T-helper 2 cell treated with Interferon-gamma antibody and Interleukin-4, amounts not matched to agents 5 μg/mL and 100 μg/mL, for 36 hours (primary cell): ENCODE results near the gene ZNF335.
"Not testable (repeated sequence)": the region's sequence is repeated elsewhere in the genome, so short reads cannot be mapped to it uniquely, and the experiment has no call there.

Source experiments
- DNase-seq: peaks from one replicate; pipeline ENCODE4 v3.0.0; 2021; ENCODE audit warnings: low spot score
- H3K27ac Mint-ChIP-seq: one replicate; pipeline ENCODE4 v1.8.0; 2021; ENCODE audit warnings: mild to moderate bottlenecking, mixed read lengths
- H3K27me3 Mint-ChIP-seq: one replicate; pipeline ENCODE4 v1.8.0; 2021; ENCODE audit warnings: low read depth, mixed read lengths
- H3K36me3 Mint-ChIP-seq: one replicate; pipeline ENCODE4 v1.8.0; 2021; ENCODE audit warnings: low read depth, mixed read lengths
- H3K4me1 Mint-ChIP-seq: one replicate; pipeline ENCODE4 v1.8.0; 2021; ENCODE audit warnings: low read depth, mixed read lengths
- H3K4me3 Mint-ChIP-seq: one replicate; pipeline ENCODE4 v1.8.0; 2022; ENCODE audit warnings: mild to moderate bottlenecking, moderate library complexity, mixed read lengths
- H3K9me3 Mint-ChIP-seq: one replicate; pipeline ENCODE4 v1.8.0; 2021; ENCODE audit warnings: mixed read lengths

Gene ZNF335

GRCh38 chr20:45959956-45960630 is 11.9 kb downstream of the ZNF335 start:
- H3K4me3 Mint-ChIP-seq: no peak overlapping the region
- no peak overlapping the region for H3K27ac Mint-ChIP-seq
- peaks cover 60% of the 10 kb centered on the region for H3K36me3 Mint-ChIP-seq
- no peaks in the 10 kb centered on the region for H3K9me3 Mint-ChIP-seq
- no peaks in the 10 kb centered on the region for H3K4me1 Mint-ChIP-seq
- H3K27me3 Mint-ChIP-seq: no peaks in the 10 kb centered on the region
- no peak for DNase-seq

GRCh38 chr20:45959126-45959525 is 12.9 kb downstream of the ZNF335 start:
- H3K27me3 Mint-ChIP-seq: no peaks in the 10 kb centered on the region
- H3K36me3 Mint-ChIP-seq: peaks cover 56% of the 10 kb centered on the region
- no peaks in the 10 kb centered on the region for H3K4me1 Mint-ChIP-seq
- DNase-seq: no peak
- H3K27ac Mint-ChIP-seq: no peak overlapping the region
- no peaks in the 10 kb centered on the region for H3K9me3 Mint-ChIP-seq
- no peak overlapping the region for H3K4me3 Mint-ChIP-seq

GRCh38 chr20:45958593-45958992 is 13.4 kb downstream of the ZNF335 start:
- Mint-ChIP-seq H3K4me1 (no peaks in the 10 kb centered on the region), H3K27me3 (no peaks in the 10 kb centered on the region), H3K27ac (no peak overlapping the region), H3K36me3 (peaks cover 57% of the 10 kb centered on the region), H3K4me3 (no peak overlapping the region), H3K9me3 (no peaks in the 10 kb centered on the region)
- DNase-seq: no peak

- Mint-ChIP-seq H3K27me3 (no peaks in the 10 kb centered on the region), H3K4me1 (no peaks in the 10 kb centered on the region), H3K4me3 (no peak overlapping the region), H3K36me3 (peaks cover 48% of the 10 kb centered on the region), H3K27ac (no peak overlapping the region), H3K9me3 (no peaks in the 10 kb centered on the region)
- DNase-seq: no peak
These were observed 14.7 kb downstream of the ZNF335 start for GRCh38 chr20:45957021-45957941.

- not testable (repeated sequence) for H3K9me3 Mint-ChIP-seq, H3K4me1 Mint-ChIP-seq, H3K27me3 Mint-ChIP-seq, H3K4me3 Mint-ChIP-seq, H3K27ac Mint-ChIP-seq, DNase-seq
- H3K36me3 Mint-ChIP-seq: peaks cover 51% of the 10 kb centered on the region
These were observed 15.7 kb downstream of the ZNF335 start for GRCh38 chr20:45956326-45956725.

- Mint-ChIP-seq H3K27me3 (no peaks in the 10 kb centered on the region), H3K27ac (no peak overlapping the region), H3K9me3 (no peaks in the 10 kb centered on the region), H3K36me3 (peaks cover 35% of the 10 kb centered on the region), H3K4me1 (no peaks in the 10 kb centered on the region), H3K4me3 (no peak overlapping the region)
- DNase-seq: no peak
These were observed 18.3 kb downstream of the ZNF335 start for GRCh38 chr20:45953672-45954071.

- DNase-seq: no peak
- Mint-ChIP-seq H3K9me3 (no peaks in the 10 kb centered on the region), H3K4me1 (no peaks in the 10 kb centered on the region), H3K36me3 (peaks cover 33% of the 10 kb centered on the region), H3K27me3 (no peaks in the 10 kb centered on the region), H3K4me3 (no peak overlapping the region), H3K27ac (no peak overlapping the region)
These were observed 19.1 kb downstream of the ZNF335 start for GRCh38 chr20:45952861-45953260.

- H3K27ac Mint-ChIP-seq: no peak overlapping the region
- H3K4me3 Mint-ChIP-seq: no peak overlapping the region
These were observed 19.8 kb downstream of the ZNF335 start for GRCh38 chr20:45951925-45952834.

GRCh38 chr20:45950330-45950646 is 21.7 kb downstream of the ZNF335 start:
- H3K4me1 Mint-ChIP-seq: no peaks in the 10 kb centered on the region
- H3K27ac Mint-ChIP-seq: no peak overlapping the region
- H3K27me3 Mint-ChIP-seq: no peaks in the 10 kb centered on the region
- no peaks in the 10 kb centered on the region for H3K9me3 Mint-ChIP-seq
- no peak overlapping the region for H3K4me3 Mint-ChIP-seq
- no peak for DNase-seq
- H3K36me3 Mint-ChIP-seq: peaks cover 38% of the 10 kb centered on the region

More at GRCh38 chr20:45951925-45952834, 19.8 kb downstream of the ZNF335 start:
- Mint-ChIP-seq H3K36me3 (peaks cover 29% of the 10 kb centered on the region), H3K9me3 (no peaks in the 10 kb centered on the region), H3K4me1 (no peaks in the 10 kb centered on the region), H3K27me3 (no peaks in the 10 kb centered on the region)
- DNase-seq: no peak

GRCh38 chr20:45949542-45950329 is 22.3 kb downstream of the ZNF335 start:
- Mint-ChIP-seq H3K4me1 (no peaks in the 10 kb centered on the region), H3K36me3 (peaks cover 42% of the 10 kb centered on the region), H3K4me3 (no peak overlapping the region), H3K27me3 (no peaks in the 10 kb centered on the region), H3K9me3 (no peaks in the 10 kb centered on the region), H3K27ac (peak overlapping the region; percentile 18)
- no peak for DNase-seq

- peaks cover 50% of the 10 kb centered on the region for H3K36me3 Mint-ChIP-seq
- H3K27ac Mint-ChIP-seq: peak overlapping the region; percentile 18
- DNase-seq: no peak
- H3K4me1 Mint-ChIP-seq: no peaks in the 10 kb centered on the region
- H3K9me3 Mint-ChIP-seq: no peaks in the 10 kb centered on the region
- H3K27me3 Mint-ChIP-seq: no peaks in the 10 kb centered on the region
- no peak overlapping the region for H3K4me3 Mint-ChIP-seq
These were observed 23.1 kb downstream of the ZNF335 start for GRCh38 chr20:45948742-45949541.

GRCh38 chr20:45948261-45948733 is 23.7 kb downstream of the ZNF335 start:
- no peak overlapping the region for H3K4me3 Mint-ChIP-seq
- H3K27ac Mint-ChIP-seq: no peak overlapping the region
- H3K36me3 Mint-ChIP-seq: peaks cover 52% of the 10 kb centered on the region
- no peaks in the 10 kb centered on the region for H3K27me3 Mint-ChIP-seq
- H3K4me1 Mint-ChIP-seq: no peaks in the 10 kb centered on the region
- no peak for DNase-seq
- no peaks in the 10 kb centered on the region for H3K9me3 Mint-ChIP-seq
